Stimulated activated CD8-positive, alpha-beta memory T cell treated with anti-CD3 and anti-CD28 coated beads, Interleukin-12 subunit alpha, Interleukin-12 subunit beta, amount 100 ng/mL, for 24 hours (primary cell): ENCODE results near the gene USP44.
"Not testable (repeated sequence)": the region's sequence is repeated elsewhere in the genome, so short reads cannot be mapped to it uniquely, and the experiment has no call there.

ENCODE experiments used
- DNase-seq: peaks from one replicate; pipeline ENCODE4 v3.0.0-alpha.2; 2020; ENCODE audit errors: extremely low read depth

USP44 gene

DNA sequence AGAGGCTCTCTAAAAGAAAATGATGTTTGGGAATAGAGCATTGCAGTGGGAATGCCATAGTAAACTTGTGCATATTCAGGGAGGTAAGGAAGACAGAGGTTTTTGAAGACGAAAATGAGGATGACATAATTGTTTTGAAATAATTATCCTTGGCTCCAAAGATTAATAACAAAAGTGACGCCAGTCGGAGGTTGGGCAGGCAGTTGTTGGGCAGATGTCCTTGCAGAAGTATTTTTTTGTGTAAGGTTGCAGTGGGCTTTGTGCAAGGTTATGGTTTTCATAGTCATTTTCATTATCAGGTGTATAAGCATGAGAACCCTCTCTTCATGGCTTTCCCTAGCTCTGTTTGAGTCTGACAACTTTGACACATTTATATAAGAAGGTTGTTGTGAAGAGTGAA lies 42.0 kb downstream of the USP44 start:
- DNase-seq = no peak

GRCh38 chr12:95506707-95507523 lies 44.4 kb downstream of the USP44 start:
- DNase-seq = no peak

GRCh38 chr12:95505039-95505438 lies 46.2 kb downstream of the USP44 start:
- DNase-seq = no peak

GRCh38 chr12:95504140-95504539 lies 47.1 kb downstream of the USP44 start:
- no peak for DNase-seq

- DNase-seq = no peak
Observed at GRCh38 chr12:95499772-95500171, 51.5 kb downstream of the USP44 start.

- no peak for DNase-seq
Observed at GRCh38 chr12:95498968-95499367, 52.3 kb downstream of the USP44 start.

DNA sequence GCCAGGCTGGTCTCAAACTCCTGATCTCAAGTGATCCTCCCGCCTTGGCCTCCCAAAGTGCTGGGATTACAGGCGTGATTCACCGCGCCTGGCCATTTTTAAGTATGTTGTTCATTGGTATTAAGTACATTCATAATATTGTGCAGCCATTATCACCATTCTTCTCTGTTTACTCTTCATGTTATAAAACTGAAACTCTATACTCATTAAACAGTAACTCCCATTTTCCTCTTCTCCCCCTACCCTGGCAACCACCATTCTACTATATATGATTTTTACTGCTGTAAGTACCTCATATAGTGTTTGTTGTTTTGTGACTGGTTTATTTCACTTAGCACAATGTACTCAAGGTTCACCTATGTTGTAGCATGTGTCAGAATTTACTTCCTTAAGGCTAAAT lies 54.2 kb downstream of the USP44 start:
- no peak for DNase-seq

- no peak for DNase-seq
Observed at GRCh38 chr12:95495433-95495832, 55.8 kb downstream of the USP44 start.

GRCh38 chr12:95494888-95495287 lies 56.4 kb downstream of the USP44 start:
- no peak for DNase-seq

- no peak for DNase-seq
Observed at GRCh38 chr12:95492462-95492861, 58.8 kb downstream of the USP44 start.

GRCh38 chr12:95487024-95487423 lies 64.3 kb downstream of the USP44 start:
- DNase-seq = no peak

DNA sequence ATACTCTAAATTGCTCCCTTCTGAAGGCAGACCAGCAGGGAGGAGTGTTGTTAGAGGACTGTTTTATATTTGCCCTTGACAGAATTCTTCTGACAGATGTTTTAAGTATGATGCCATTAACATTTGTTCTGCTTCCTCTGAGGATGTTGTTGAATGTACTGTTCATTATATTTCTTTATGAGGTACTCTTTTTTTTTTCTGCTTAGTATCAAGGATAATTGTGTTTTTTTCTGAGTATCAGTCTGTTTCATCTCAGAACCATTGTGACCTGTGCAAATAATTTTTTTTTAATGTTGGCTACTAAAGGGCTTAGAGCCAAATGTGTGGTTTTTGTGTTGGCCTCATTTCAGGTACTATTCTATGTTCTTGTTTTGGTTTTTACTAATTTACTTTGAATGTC lies 66.8 kb downstream of the USP44 start:
- DNase-seq = no peak

- not testable (repeated sequence) for DNase-seq
Observed at GRCh38 chr12:95482564-95482963, 68.7 kb downstream of the USP44 start.

- no peak for DNase-seq
Observed at GRCh38 chr12:95481888-95482287, 69.4 kb downstream of the USP44 start.

GRCh38 chr12:95481072-95481471 lies 70.2 kb downstream of the USP44 start:
- DNase-seq = no peak

DNA sequence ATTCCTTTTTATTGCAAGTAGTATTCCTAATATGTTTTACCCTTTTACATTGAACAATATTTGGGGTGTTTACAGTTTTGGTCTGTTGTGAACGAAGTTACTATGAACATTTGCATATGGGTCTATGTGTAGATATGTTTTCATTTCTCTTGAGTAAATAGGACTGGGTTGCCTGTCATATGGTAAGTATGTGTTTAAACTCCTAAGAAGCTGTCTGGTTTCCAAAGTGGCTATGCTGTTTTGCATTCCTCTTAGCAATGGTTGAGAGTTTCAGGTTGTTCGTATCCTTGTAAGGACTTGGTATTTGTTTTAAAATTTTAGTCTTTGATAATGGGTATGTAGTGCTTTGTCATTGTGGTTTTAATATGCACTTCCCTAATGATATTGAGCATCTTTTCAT lies 71.0 kb downstream of the USP44 start:
- DNase-seq = no peak

DNA sequence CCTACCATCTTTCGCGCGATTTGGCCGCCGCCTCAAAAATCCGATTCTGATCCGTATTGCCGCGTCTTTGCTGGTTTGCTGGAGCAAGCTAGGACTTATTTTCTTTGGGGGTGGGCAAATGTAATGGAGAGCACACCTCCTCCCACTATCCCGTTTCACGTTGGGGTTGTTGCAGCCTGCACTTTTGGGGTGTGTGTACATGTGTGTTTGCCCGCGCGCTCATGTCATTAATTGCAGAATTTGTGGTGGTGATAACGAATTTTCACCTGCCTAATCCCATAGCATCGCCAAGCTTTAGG lies 76.7 kb downstream of the USP44 start:
- DNase-seq = no peak

GRCh38 chr12:95473884-95474659 lies 77.2 kb downstream of the USP44 start, which contains the start of gene METAP2:
METAP2 (plus strand) TSS chr12:95474152; CDS start chr12:95474180, 28 bp downstream.
- peak; percentile 86 for DNase-seq

GRCh38 chr12:95473231-95473883 lies 77.9 kb downstream of the USP44 start:
- no peak for DNase-seq

GRCh38 chr12:95470300-95470699 lies 81.0 kb downstream of the USP44 start:
- no peak for DNase-seq
